ENCODE results near the gene NDST4.
"Not testable (repeated sequence)": the region's sequence is repeated elsewhere in the genome, so short reads cannot be mapped to it uniquely, and the experiment has no call there.

Gene NDST4

GRCh38 chr4:115054836-115055235 is 58.6 kb downstream of the NDST4 start:
- no peak for DNase-seq (ENCODE audit: low read depth)

GRCh38 chr4:115053313-115053712 is 60.1 kb downstream of the NDST4 start:
- DNase-seq (ENCODE audit: low read depth), result no peak

GRCh38 chr4:115042496-115042895 is 70.9 kb downstream of the NDST4 start:
- DNase-seq (ENCODE audit: low read depth), result no peak

GRCh38 chr4:115030281-115030680 is 83.1 kb downstream of the NDST4 start:
- no peak for DNase-seq (ENCODE audit: low read depth)

GRCh38 chr4:115028682-115029410 is 84.6 kb downstream of the NDST4 start:
- DNase-seq (ENCODE audit: low read depth), result no peak

- DNase-seq (ENCODE audit: low read depth), result no peak
Measured at GRCh38 chr4:114999880-115000279, 113.5 kb downstream of the NDST4 start.

- DNase-seq (ENCODE audit: low read depth), result no peak
Measured at GRCh38 chr4:114998316-114998715, 115.1 kb downstream of the NDST4 start.

GRCh38 chr4:114997576-114998247 is 115.7 kb downstream of the NDST4 start:
- DNase-seq (ENCODE audit: low read depth), result no peak

- no peak for DNase-seq (ENCODE audit: low read depth)
Measured at GRCh38 chr4:114986133-114986532, 127.3 kb downstream of the NDST4 start.

GRCh38 chr4:114980932-114981708 is 132.3 kb downstream of the NDST4 start:
- DNase-seq (ENCODE audit: low read depth), result no peak

- not testable (repeated sequence) for DNase-seq (ENCODE audit: low read depth)
Measured at GRCh38 chr4:114980399-114980798, 133.0 kb downstream of the NDST4 start.

GRCh38 chr4:114976901-114977300 is 136.5 kb downstream of the NDST4 start:
- no peak for DNase-seq (ENCODE audit: low read depth)

- no peak for DNase-seq (ENCODE audit: low read depth)
Measured at GRCh38 chr4:114964026-114964425, 149.4 kb downstream of the NDST4 start.

- no peak for DNase-seq (ENCODE audit: low read depth)
Measured at GRCh38 chr4:114945616-114946015, 167.8 kb downstream of the NDST4 start.

GRCh38 chr4:114941503-114941902 is 171.9 kb downstream of the NDST4 start:
- DNase-seq (ENCODE audit: low read depth), result no peak

GRCh38 chr4:114927881-114928280 is 185.5 kb downstream of the NDST4 start:
- DNase-seq (ENCODE audit: low read depth), result no peak

- DNase-seq (ENCODE audit: low read depth), result no peak
Measured at GRCh38 chr4:114926583-114926982, 186.8 kb downstream of the NDST4 start.

- no peak for DNase-seq (ENCODE audit: low read depth)
Measured at GRCh38 chr4:114924311-114924710, 189.1 kb downstream of the NDST4 start.

GRCh38 chr4:114922592-114922933 is 190.9 kb downstream of the NDST4 start:
- DNase-seq (ENCODE audit: low read depth), result no peak

GRCh38 chr4:114921790-114922591 is 191.4 kb downstream of the NDST4 start:
- no peak for DNase-seq (ENCODE audit: low read depth)

GRCh38 chr4:114921191-114921590 is 192.2 kb downstream of the NDST4 start:
- no peak for DNase-seq (ENCODE audit: low read depth)

- no peak for DNase-seq (ENCODE audit: low read depth)
Measured at GRCh38 chr4:114911111-114911510, 202.3 kb downstream of the NDST4 start.

Measured in GM04503 (cell line).